Measurements from ENCODE around the gene ZCCHC2. TPM values are rescaled to one million over a fixed set of nuclear protein-coding genes. Genes with fewer than 3 reads are reported as not detected.
A peak's percentile ranks its signal among the peaks of the same experiment; 100 is the strongest.

ZCCHC2 gene
- total and polyA plus RNA-seq, 2 of the 13 experiments (the other 11 are each of a cell fraction or from before 2014, with no cell fraction given): 62.5 to 76.1 TPM

DNA sequence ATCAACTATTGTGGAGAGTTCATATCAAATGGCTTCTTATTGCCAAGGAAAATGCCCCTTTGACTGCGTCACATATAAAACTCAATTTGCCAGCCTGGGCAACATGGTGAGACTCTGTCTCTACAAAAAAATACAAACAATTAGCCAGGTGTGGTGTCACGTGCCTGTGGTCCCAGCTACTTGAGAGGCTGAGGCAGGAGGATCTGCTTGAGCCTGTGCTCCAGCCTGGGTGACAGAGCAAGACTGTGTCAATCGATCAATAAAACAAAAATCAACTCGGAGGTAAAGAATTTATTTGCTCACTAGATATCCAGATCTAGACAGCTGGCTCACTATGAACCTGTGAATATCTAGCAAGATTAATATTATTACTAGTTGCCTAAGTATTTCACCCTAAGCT is 1.7 kb upstream of the ZCCHC2 start (continued):
- TF ChIP-seq, protein P1, sequence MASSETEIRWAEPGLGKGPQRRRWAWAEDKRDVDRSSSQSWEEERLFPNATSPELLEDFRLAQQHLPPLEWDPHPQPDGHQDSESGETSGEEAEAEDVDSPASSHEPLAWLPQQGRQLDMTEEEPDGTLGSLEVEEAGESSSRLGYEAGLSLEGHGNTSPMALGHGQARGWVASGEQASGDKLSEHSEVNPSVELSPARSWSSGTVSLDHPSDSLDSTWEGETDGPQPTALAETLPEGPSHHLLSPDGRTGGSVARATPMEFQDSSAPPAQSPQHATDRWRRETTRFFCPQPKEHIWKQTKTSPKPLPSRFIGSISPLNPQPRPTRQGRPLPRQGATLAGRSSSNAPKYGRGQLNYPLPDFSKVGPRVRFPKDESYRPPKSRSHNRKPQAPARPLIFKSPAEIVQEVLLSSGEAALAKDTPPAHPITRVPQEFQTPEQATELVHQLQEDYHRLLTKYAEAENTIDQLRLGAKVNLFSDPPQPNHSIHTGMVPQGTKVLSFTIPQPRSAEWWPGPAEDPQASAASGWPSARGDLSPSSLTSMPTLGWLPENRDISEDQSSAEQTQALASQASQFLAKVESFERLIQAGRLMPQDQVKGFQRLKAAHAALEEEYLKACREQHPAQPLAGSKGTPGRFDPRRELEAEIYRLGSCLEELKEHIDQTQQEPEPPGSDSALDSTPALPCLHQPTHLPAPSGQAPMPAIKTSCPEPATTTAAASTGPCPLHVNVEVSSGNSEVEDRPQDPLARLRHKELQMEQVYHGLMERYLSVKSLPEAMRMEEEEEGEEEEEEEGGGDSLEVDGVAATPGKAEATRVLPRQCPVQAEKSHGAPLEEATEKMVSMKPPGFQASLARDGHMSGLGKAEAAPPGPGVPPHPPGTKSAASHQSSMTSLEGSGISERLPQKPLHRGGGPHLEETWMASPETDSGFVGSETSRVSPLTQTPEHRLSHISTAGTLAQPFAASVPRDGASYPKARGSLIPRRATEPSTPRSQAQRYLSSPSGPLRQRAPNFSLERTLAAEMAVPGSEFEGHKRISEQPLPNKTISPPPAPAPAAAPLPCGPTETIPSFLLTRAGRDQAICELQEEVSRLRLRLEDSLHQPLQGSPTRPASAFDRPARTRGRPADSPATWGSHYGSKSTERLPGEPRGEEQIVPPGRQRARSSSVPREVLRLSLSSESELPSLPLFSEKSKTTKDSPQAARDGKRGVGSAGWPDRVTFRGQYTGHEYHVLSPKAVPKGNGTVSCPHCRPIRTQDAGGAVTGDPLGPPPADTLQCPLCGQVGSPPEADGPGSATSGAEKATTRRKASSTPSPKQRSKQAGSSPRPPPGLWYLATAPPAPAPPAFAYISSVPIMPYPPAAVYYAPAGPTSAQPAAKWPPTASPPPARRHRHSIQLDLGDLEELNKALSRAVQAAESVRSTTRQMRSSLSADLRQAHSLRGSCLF (CRISPR knock-in tag; IDR thresholded peaks at IDR 0.05; ENCODE audit: borderline replicate concordance): no peak
- TF ChIP-seq, protein P2, sequence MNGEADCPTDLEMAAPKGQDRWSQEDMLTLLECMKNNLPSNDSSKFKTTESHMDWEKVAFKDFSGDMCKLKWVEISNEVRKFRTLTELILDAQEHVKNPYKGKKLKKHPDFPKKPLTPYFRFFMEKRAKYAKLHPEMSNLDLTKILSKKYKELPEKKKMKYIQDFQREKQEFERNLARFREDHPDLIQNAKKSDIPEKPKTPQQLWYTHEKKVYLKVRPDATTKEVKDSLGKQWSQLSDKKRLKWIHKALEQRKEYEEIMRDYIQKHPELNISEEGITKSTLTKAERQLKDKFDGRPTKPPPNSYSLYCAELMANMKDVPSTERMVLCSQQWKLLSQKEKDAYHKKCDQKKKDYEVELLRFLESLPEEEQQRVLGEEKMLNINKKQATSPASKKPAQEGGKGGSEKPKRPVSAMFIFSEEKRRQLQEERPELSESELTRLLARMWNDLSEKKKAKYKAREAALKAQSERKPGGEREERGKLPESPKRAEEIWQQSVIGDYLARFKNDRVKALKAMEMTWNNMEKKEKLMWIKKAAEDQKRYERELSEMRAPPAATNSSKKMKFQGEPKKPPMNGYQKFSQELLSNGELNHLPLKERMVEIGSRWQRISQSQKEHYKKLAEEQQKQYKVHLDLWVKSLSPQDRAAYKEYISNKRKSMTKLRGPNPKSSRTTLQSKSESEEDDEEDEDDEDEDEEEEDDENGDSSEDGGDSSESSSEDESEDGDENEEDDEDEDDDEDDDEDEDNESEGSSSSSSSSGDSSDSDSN (CRISPR knock-in tag; IDR thresholded peaks at IDR 0.05): peak; percentile 38; the same call in 1 of the 2 replicates
- TF ChIP-seq ZNF616 (CRISPR knock-in tag; IDR thresholded peaks at IDR 0.05; ENCODE audit: low read depth) (no peak), ERF (CRISPR knock-in tag; IDR thresholded peaks at IDR 0.05) (no peak), SP2 (CRISPR knock-in tag; IDR thresholded peaks at IDR 0.05) (no peak), ZC3H4 (CRISPR knock-in tag; IDR thresholded peaks at IDR 0.05; ENCODE audit: borderline replicate concordance) (no peak), SAP130 (CRISPR knock-in tag; IDR thresholded peaks at IDR 0.05; ENCODE audit: low read depth) (peak; percentile 11; the same call in 1 of the 2 replicates)
- TF ChIP-seq, protein P3, sequence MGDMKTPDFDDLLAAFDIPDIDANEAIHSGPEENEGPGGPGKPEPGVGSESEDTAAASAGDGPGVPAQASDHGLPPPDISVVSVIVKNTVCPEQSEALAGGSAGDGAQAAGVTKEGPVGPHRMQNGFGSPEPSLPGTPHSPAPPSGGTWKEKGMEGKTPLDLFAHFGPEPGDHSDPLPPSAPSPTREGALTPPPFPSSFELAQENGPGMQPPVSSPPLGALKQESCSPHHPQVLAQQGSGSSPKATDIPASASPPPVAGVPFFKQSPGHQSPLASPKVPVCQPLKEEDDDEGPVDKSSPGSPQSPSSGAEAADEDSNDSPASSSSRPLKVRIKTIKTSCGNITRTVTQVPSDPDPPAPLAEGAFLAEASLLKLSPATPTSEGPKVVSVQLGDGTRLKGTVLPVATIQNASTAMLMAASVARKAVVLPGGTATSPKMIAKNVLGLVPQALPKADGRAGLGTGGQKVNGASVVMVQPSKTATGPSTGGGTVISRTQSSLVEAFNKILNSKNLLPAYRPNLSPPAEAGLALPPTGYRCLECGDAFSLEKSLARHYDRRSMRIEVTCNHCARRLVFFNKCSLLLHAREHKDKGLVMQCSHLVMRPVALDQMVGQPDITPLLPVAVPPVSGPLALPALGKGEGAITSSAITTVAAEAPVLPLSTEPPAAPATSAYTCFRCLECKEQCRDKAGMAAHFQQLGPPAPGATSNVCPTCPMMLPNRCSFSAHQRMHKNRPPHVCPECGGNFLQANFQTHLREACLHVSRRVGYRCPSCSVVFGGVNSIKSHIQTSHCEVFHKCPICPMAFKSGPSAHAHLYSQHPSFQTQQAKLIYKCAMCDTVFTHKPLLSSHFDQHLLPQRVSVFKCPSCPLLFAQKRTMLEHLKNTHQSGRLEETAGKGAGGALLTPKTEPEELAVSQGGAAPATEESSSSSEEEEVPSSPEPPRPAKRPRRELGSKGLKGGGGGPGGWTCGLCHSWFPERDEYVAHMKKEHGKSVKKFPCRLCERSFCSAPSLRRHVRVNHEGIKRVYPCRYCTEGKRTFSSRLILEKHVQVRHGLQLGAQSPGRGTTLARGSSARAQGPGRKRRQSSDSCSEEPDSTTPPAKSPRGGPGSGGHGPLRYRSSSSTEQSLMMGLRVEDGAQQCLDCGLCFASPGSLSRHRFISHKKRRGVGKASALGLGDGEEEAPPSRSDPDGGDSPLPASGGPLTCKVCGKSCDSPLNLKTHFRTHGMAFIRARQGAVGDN (CRISPR knock-in tag; IDR thresholded peaks at IDR 0.05): no peak
- TF ChIP-seq, protein P4, sequence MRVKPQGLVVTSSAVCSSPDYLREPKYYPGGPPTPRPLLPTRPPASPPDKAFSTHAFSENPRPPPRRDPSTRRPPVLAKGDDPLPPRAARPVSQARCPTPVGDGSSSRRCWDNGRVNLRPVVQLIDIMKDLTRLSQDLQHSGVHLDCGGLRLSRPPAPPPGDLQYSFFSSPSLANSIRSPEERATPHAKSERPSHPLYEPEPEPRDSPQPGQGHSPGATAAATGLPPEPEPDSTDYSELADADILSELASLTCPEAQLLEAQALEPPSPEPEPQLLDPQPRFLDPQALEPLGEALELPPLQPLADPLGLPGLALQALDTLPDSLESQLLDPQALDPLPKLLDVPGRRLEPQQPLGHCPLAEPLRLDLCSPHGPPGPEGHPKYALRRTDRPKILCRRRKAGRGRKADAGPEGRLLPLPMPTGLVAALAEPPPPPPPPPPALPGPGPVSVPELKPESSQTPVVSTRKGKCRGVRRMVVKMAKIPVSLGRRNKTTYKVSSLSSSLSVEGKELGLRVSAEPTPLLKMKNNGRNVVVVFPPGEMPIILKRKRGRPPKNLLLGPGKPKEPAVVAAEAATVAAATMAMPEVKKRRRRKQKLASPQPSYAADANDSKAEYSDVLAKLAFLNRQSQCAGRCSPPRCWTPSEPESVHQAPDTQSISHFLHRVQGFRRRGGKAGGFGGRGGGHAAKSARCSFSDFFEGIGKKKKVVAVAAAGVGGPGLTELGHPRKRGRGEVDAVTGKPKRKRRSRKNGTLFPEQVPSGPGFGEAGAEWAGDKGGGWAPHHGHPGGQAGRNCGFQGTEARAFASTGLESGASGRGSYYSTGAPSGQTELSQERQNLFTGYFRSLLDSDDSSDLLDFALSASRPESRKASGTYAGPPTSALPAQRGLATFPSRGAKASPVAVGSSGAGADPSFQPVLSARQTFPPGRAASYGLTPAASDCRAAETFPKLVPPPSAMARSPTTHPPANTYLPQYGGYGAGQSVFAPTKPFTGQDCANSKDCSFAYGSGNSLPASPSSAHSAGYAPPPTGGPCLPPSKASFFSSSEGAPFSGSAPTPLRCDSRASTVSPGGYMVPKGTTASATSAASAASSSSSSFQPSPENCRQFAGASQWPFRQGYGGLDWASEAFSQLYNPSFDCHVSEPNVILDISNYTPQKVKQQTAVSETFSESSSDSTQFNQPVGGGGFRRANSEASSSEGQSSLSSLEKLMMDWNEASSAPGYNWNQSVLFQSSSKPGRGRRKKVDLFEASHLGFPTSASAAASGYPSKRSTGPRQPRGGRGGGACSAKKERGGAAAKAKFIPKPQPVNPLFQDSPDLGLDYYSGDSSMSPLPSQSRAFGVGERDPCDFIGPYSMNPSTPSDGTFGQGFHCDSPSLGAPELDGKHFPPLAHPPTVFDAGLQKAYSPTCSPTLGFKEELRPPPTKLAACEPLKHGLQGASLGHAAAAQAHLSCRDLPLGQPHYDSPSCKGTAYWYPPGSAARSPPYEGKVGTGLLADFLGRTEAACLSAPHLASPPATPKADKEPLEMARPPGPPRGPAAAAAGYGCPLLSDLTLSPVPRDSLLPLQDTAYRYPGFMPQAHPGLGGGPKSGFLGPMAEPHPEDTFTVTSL (CRISPR knock-in tag; IDR thresholded peaks at IDR 0.05; ENCODE audit: borderline replicate concordance): 0 out of 2 replicates have a peak, but pooled peaks have one; percentile 12
